HG03108 (cell line): ENCODE data around the gene NLRP12.
"Not testable (repeated sequence)": the region's sequence is repeated elsewhere in the genome, so short reads cannot be mapped to it uniquely, and the experiment has no call there.

Source experiments
- ATAC-seq: cut with Tn5 transposase; IDR thresholded peaks from one replicate; pipeline ENCODE4 v1.9.1; 2021; ENCODE audit warnings: moderate library complexity; ENCODE audit not compliant: unreplicated experiment

Gene NLRP12

GRCh38 chr19:53824134-53824611 lies at the start of gene NLRP12:
Gene NLRP12, minus strand, starts transcription at chr19:53824314. Its CDS starts 140 bp downstream, at chr19:53824174.
- no peak for ATAC-seq

- ATAC-seq: no peak
Measured at GRCh38 chr19:53872762-53873161, 48.6 kb upstream of the NLRP12 start.

- ATAC-seq: no peak
Measured at GRCh38 chr19:53871454-53871853, 47.3 kb upstream of the NLRP12 start.

GRCh38 chr19:53870485-53870844 lies 46.4 kb upstream of the NLRP12 start:
- no peak for ATAC-seq

GRCh38 chr19:53869805-53870484 lies 45.8 kb upstream of the NLRP12 start:
- not testable (repeated sequence) for ATAC-seq

GRCh38 chr19:53868892-53869804 lies 45.0 kb upstream of the NLRP12 start:
- peak; percentile 30 for ATAC-seq

- ATAC-seq: no peak
Measured at GRCh38 chr19:53868091-53868891, 44.2 kb upstream of the NLRP12 start.

GRCh38 chr19:53867225-53868090 lies 43.3 kb upstream of the NLRP12 start, which contains the start of gene MYADM:
Gene MYADM, plus strand, starts transcription at chr19:53867883. Its CDS starts 5,647 bp downstream, at chr19:53873530.
- peak; percentile 64 for ATAC-seq

- ATAC-seq: no peak
Measured at GRCh38 chr19:53866865-53867224, 42.7 kb upstream of the NLRP12 start.

- ATAC-seq: no peak
Measured at GRCh38 chr19:53865918-53866864, 42.1 kb upstream of the NLRP12 start.

GRCh38 chr19:53865523-53865917 lies 41.4 kb upstream of the NLRP12 start:
- ATAC-seq: no peak

GRCh38 chr19:53864308-53864836 lies 40.3 kb upstream of the NLRP12 start:
- no peak for ATAC-seq

GRCh38 chr19:53853707-53854106 lies 29.6 kb upstream of the NLRP12 start:
- no peak for ATAC-seq

GRCh38 chr19:53849237-53849676 lies 25.1 kb upstream of the NLRP12 start:
- ATAC-seq: no peak

GRCh38 chr19:53847555-53847954 lies 23.4 kb upstream of the NLRP12 start:
- ATAC-seq: no peak

GRCh38 chr19:53844849-53845246 lies 20.7 kb upstream of the NLRP12 start:
- no peak for ATAC-seq

- ATAC-seq: not testable (repeated sequence)
Measured at GRCh38 chr19:53840914-53841313, 16.8 kb upstream of the NLRP12 start.

GRCh38 chr19:53840241-53840640 lies 16.1 kb upstream of the NLRP12 start:
- ATAC-seq: not testable (repeated sequence)

- not testable (repeated sequence) for ATAC-seq
Measured at GRCh38 chr19:53838446-53838845, 14.3 kb upstream of the NLRP12 start.
